Measurements from ENCODE around the gene TRAPPC3. TPM values are rescaled to one million over a fixed set of nuclear protein-coding genes. Genes with fewer than 3 reads are reported as not detected.

TRAPPC3 gene
- total and polyA plus RNA-seq, 9 of the 15 experiments (the other 6 are each of a cell fraction or from before 2014, with no cell fraction given), result 20.6 to 141 (median 112) TPM

GRCh38 chr1:36155408-36156328 lies 6.4 kb upstream of the TRAPPC3 start, which contains the start of gene MAP7D1 (continued):
- peak; percentile 79; the same call in 1 of the 2 replicates for TF ChIP-seq HDAC2 (IDR thresholded peaks at IDR 0.05)
- TF ChIP-seq ZBTB2 (IDR thresholded peaks at IDR 0.05), result peak; percentile 89
- TF ChIP-seq MEIS2 (IDR thresholded peaks at IDR 0.05; ENCODE audit: partially characterized antibody), result no peak
- peak; percentile 63 for TF ChIP-seq HINFP (tag; conservative IDR thresholded peaks at IDR 0.05; ENCODE audit: low read depth)
- peak; percentile 79 for TF ChIP-seq BHLHE40 (IDR thresholded peaks at IDR 0.05; ENCODE audit: low read length)
- no peak for TF ChIP-seq HNRNPK (IDR thresholded peaks at IDR 0.05; ENCODE audit: low read depth, low read length, poor library complexity, severe bottlenecking)
- peak in 1 of 2 experiments; percentile 44; a peak in 1 of 4 replicates for TF ChIP-seq ZNF639 (CRISPR knock-in tag; conservative IDR thresholded peaks at IDR 0.05 in 1 of 2, IDR thresholded peaks at IDR 0.05 in 1 of 2)
- TF ChIP-seq U2AF1 (optimal IDR thresholded peaks at IDR 0.05; ENCODE audit: low read depth, low read length), result peak; percentile 20
- no peak for TF ChIP-seq NFE2L1 (tag; IDR thresholded peaks at IDR 0.05; ENCODE audit: borderline replicate concordance, low read depth)
- TF ChIP-seq TAF9B (IDR thresholded peaks at IDR 0.05; ENCODE audit: partially characterized antibody), result no peak
- peak; percentile 73 for TF ChIP-seq MBD2 (IDR thresholded peaks at IDR 0.05; ENCODE audit: borderline replicate concordance, low read depth)
- TF ChIP-seq PHF21A (IDR thresholded peaks at IDR 0.05; ENCODE audit: borderline replicate concordance, low read depth), result 0 out of 2 replicates have a peak, but pooled peaks have one; percentile 57
- TF ChIP-seq NFRKB (IDR thresholded peaks at IDR 0.05; ENCODE audit: low read depth), result peak; percentile 39; the same call in 1 of the 2 replicates
- peak; percentile 90 for TF ChIP-seq POLR2G (IDR thresholded peaks at IDR 0.05; ENCODE audit: low read depth, low read length)
- TF ChIP-seq ZBTB49 (CRISPR knock-in tag; IDR thresholded peaks at IDR 0.05; ENCODE audit: borderline replicate concordance), result no peak
- TF ChIP-seq HNRNPL (IDR thresholded peaks at IDR 0.05; ENCODE audit: low read depth, low read length), result no peak
- TF ChIP-seq, protein P1, sequence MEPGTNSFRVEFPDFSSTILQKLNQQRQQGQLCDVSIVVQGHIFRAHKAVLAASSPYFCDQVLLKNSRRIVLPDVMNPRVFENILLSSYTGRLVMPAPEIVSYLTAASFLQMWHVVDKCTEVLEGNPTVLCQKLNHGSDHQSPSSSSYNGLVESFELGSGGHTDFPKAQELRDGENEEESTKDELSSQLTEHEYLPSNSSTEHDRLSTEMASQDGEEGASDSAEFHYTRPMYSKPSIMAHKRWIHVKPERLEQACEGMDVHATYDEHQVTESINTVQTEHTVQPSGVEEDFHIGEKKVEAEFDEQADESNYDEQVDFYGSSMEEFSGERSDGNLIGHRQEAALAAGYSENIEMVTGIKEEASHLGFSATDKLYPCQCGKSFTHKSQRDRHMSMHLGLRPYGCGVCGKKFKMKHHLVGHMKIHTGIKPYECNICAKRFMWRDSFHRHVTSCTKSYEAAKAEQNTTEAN (CRISPR knock-in tag; IDR thresholded peaks at IDR 0.05), result no peak
- no peak for TF ChIP-seq FOXJ3 (CRISPR knock-in tag; IDR thresholded peaks at IDR 0.05)

Data from K562 (cell line).